Keratinocyte (primary cell): ENCODE results near the gene ARHGAP15.

Source experiments
- EZH2 ChIP-seq: IDR thresholded peaks from one replicate; pipeline ENCODE4 v1.6.1; 2012; ENCODE audit warnings: inconsistent platforms, mild to moderate bottlenecking, low read length, moderate library complexity
- TF ChIP-seq, protein P1 (sequence below), 3 experiments: IDR thresholded peaks in 1 of 3; conservative IDR thresholded peaks in 1 of 3; optimal IDR thresholded peaks in 1 of 3; 2 replicates in 2 of 3; 3 replicates in 1 of 3; pipeline versions ENCODE3 to v1.5.1; 2011; ENCODE audit warnings: low read length in 3 of 3, mild to moderate bottlenecking in 3 of 3, moderate library complexity in 2 of 3, control low read depth in 1 of 3, inconsistent platforms in 1 of 3; ENCODE audit not compliant: insufficient read depth in 2 of 3; ENCODE audit errors: extremely low read depth in 1 of 3

DNA sequence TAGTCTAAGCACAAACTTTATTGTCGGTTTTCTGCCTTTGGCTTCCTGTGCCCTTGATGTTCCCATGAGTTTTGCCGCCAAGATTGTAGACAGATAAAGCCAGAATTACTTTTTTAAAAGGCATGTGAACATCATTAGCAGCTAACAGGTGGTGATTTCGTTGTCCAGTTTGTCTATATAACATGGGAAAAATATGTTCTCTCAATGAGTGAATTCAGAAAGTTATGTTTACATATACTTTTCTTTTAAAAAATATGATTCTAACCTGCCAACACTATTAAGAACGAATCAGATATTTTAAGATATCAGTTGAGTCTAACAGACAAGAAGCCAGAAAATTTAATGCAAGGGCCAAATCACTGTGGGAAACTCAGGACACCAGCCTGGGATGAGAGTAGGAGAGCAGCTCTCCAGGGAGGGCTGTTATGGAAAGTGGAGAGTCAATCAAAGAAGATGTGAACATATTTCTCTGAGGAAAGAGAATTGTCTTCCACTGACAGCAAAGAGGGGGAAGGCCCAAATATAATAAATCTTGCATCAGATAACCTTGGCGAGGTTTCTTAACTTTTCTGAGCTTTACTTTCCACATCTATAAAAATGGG, 311.3 kb downstream of the ARHGAP15 start:
- TF ChIP-seq, protein P1, sequence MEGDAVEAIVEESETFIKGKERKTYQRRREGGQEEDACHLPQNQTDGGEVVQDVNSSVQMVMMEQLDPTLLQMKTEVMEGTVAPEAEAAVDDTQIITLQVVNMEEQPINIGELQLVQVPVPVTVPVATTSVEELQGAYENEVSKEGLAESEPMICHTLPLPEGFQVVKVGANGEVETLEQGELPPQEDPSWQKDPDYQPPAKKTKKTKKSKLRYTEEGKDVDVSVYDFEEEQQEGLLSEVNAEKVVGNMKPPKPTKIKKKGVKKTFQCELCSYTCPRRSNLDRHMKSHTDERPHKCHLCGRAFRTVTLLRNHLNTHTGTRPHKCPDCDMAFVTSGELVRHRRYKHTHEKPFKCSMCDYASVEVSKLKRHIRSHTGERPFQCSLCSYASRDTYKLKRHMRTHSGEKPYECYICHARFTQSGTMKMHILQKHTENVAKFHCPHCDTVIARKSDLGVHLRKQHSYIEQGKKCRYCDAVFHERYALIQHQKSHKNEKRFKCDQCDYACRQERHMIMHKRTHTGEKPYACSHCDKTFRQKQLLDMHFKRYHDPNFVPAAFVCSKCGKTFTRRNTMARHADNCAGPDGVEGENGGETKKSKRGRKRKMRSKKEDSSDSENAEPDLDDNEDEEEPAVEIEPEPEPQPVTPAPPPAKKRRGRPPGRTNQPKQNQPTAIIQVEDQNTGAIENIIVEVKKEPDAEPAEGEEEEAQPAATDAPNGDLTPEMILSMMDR (optimal IDR thresholded peaks at IDR 0.05 in 1 of 3, IDR thresholded peaks at IDR 0.05 in 1 of 3, conservative IDR thresholded peaks at IDR 0.05 in 1 of 3; ENCODE audit: extremely low read depth in 1 of 3, insufficient read depth in 2 of 3, low read length in 3 of 3), result no peak
- no peak for TF ChIP-seq EZH2
